ENCODE measurements around the gene FOXD2.

FOXD2 gene

DNA sequence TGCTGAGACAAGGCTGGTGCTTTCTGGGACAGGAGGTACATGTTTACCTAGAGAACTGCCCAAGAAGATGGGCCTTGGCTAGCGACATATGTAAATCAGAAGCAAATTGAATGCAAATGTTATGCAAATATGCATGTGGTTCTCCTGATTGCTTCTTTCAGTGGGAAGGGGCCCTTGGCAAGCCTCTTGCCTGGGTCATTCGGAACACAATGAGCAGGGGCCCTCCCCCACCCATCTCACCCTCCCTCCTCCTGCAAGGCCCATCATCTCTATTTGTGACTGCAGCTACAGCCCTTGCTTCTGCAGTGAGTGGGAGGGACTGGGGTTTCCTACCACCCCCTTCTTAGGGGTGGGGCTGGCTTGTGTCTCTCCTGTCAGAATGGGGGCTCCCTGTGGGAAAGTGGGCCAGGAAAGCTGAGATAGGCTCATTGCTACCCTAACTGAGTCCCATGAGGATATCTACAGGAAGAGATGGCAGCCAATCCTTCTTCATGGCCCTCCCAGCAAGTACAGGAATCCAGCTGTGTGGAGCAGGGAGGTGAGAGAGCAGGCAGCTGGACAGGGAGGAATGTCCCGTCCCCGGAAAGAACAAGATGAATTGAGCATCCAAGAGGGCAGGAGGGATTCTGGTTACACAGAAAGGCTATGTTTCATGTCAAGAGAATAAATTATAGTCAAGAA, 31.0 kb downstream of the FOXD2 start:
- no peak for DNase-seq

GRCh38 chr1:47469390-47469759, 31.5 kb downstream of the FOXD2 start:
- DNase-seq, result peak in 1 of 4 experiments; percentile 10

- DNase-seq, result peak in 3 of 4 experiments; percentile 11 to 44 (median 33)
Measured at GRCh38 chr1:47469910-47470309, 32.1 kb downstream of the FOXD2 start.

GRCh38 chr1:47471163-47471562, 33.3 kb downstream of the FOXD2 start:
- no peak for DNase-seq

- DNase-seq, result no peak
Measured at GRCh38 chr1:47474278-47475193, 36.7 kb downstream of the FOXD2 start.

DNA sequence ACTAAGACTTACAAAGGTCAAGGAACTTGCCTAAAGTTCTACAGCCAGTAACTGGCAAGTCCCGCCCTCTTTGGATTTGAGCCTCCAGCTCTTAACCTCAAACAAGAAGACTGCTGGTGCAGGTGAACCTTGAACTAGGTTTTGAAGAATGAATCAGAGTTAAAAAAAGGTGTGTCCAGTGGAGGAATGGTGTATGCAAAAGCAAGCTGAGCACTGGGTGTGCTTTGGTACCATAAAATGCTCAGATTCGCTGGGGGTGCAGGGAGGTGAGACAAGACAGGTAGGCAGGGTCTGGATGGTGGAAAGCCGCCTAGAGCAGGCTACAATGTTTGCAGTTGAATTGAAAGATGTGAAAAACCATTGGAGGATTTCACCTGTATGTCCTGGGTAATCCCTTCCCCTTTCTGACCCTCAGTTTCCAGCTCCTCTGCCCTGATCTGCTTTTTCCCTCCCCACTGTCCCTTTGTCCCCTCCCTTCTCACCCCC, 39.8 kb downstream of the FOXD2 start:
- DNase-seq, result no peak

DNA sequence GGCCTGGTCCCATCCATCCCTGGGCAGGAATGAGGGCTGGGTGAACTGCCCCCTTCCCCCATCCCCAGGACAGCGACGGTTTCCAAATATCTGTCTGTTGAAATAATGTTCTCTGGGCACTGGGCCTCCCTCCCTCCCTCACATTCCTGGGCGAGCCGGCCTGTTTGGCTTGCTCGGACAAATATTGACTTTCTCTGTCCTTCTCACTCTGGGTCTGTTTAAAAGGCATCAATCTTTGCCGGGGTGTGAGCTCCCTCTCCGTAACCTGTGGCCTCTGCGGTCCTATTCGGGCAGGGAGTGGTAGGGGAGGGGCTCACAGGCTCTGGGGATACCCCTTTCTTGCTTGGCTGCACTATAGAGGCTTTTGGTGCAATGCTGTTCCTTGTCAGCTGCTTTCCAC, 40.2 kb downstream of the FOXD2 start:
- DNase-seq, result no peak

DNA sequence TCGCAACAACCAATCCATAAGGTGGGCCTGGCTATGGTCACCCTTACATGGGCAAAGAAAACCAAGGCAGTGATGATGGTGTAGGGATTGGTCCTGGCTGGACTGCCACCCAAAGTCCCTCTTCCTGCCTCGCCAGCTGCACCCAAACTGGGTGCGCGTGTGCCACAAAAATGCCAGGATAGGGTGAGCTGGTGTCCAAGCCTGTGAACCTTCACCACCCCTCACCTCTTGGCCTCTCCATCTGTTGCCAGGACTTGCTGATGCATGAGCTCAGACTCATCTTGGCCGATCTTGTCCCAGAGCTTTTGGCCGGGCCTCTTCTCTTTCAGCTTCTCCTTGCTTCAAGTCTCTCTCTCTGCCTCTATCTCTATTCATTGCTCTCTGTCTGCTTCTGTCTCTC, 41.8 kb downstream of the FOXD2 start:
- no peak for DNase-seq

- DNase-seq, result no peak
Measured at GRCh38 chr1:47481936-47482335, 44.1 kb downstream of the FOXD2 start.

DNA sequence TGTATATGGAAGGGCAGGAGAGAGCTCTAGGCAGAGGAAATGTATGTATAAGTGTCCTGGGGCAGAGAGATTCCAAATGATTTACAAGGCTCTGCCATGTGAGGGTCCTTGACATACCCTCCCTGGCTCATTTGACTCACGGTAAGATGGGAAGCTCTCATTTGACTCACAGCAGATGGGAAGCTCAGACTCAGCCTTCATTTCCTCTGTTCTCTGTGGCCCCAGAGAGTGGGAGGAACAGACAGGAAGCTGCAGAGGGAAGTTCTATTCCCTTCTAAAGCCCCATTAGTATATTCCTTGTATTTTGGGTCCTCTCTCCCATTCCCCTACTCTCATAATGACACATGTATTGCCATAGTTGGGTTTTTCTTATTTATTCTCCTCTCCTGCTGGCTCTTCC, 44.9 kb downstream of the FOXD2 start:
- DNase-seq, result peak; percentile 62 to 80 (median 70)

- no peak for DNase-seq
Measured at GRCh38 chr1:47483651-47484050, 45.8 kb downstream of the FOXD2 start.

- DNase-seq, result no peak
Measured at GRCh38 chr1:47485817-47486216, 48.0 kb downstream of the FOXD2 start.

DNA sequence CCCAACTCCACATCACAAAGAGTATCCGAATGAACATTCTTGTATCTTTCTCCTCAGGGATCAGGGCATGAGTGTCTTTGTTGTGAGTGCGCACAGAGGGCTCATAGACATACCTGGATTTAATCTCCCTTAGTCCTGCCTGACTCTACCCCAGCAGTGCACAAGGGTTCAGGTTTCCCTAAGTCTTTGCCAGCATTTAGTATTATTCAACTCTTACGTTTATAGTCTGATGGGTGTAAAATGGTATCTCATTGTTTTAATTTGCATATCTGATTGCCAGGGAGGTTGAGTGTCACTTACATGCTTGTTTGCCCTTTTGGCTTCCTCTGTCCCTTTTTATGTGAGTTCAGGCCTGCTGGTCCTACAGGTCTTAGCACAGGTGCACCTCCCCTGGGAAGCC, 49.5 kb downstream of the FOXD2 start:
- no peak for DNase-seq

GRCh38 chr1:47487850-47488450, 50.1 kb downstream of the FOXD2 start:
- no peak for DNase-seq
